IgD-negative memory B cell (primary cell): ENCODE results near the gene ZNHIT2. TPM values are rescaled to one million over a fixed set of nuclear protein-coding genes. Genes with fewer than 3 reads are reported as not detected.
A peak's percentile ranks its signal among the peaks of the same experiment; 100 is the strongest.

Experiments
- H3K27ac Mint-ChIP-seq, 3 donors: one replicate each; pipeline ENCODE4 v1.8.0; 2020 to 2022; ENCODE audit warnings: mild to moderate bottlenecking in 3 of 3, mixed read lengths in 3 of 3, moderate library complexity in 1 of 3
- H3K27me3 Mint-ChIP-seq: one replicate; pipeline ENCODE4 v1.8.0; 2021; ENCODE audit warnings: mixed read lengths
- H3K36me3 Mint-ChIP-seq: one replicate; pipeline ENCODE4 v1.8.0; 2020; ENCODE audit warnings: mild to moderate bottlenecking, mixed read lengths
- H3K4me1 Mint-ChIP-seq, 3 donors: one replicate each; pipeline ENCODE4 v1.8.0; 2020 to 2022; ENCODE audit warnings: mixed read lengths in 3 of 3, mild to moderate bottlenecking in 1 of 3
- H3K4me3 Mint-ChIP-seq, 4 donors: one replicate each; pipeline ENCODE4 v1.8.0; 2020 to 2022; ENCODE audit warnings: mild to moderate bottlenecking in 4 of 4, mixed read lengths in 4 of 4, moderate library complexity in 3 of 4
- H3K9me3 Mint-ChIP-seq, 3 donors: one replicate each; pipeline ENCODE4 v1.8.0; 2020 to 2021; ENCODE audit warnings: mixed read lengths in 3 of 3, mild to moderate bottlenecking in 1 of 3
- polyA plus RNA-seq: library from polyadenylated mRNA; unstranded; fragments of 300-500 nt; fragmentation: Illumina TruSeq; gene quantifications from one replicate; pipeline ENCODE4 v1.2.3, GENCODE V29; 2021

The ZNHIT2 gene
- polyA plus RNA-seq, 1 donor from 2014 or later: 20.2 TPM

DNA sequence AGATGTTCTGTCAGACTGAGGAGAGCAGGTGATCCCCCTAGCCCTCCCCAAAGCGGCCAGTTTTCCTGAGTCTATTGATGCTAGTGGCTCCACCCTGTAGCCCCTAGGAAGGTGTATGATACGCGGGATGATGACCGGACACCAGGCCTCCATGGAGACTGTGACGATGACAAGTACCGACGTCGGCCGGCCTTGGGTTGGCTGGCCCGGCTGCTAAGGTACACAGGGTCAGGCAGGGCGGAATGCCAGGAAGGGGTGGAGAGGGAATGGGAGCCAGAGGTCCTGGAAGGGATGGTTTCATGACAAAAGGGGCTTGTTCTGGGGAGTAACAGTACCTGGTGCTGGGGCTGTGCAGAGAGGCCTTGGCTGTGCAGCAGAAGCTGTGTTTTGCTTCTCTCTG, 30.3 kb downstream of the ZNHIT2 start:
- Mint-ChIP-seq H3K4me1 (peaks cover 9 to 17% (median 11%) of the 10 kb centered on the region in 3 donors), H3K4me3 (no peak overlapping the region), H3K27me3 (peaks cover 1% of the 10 kb centered on the region), H3K9me3 (no peaks in the 10 kb centered on the region), H3K36me3 (peaks cover 4% of the 10 kb centered on the region), H3K27ac (peak overlapping the region in 1 of 3 donors; percentile 7)

DNA sequence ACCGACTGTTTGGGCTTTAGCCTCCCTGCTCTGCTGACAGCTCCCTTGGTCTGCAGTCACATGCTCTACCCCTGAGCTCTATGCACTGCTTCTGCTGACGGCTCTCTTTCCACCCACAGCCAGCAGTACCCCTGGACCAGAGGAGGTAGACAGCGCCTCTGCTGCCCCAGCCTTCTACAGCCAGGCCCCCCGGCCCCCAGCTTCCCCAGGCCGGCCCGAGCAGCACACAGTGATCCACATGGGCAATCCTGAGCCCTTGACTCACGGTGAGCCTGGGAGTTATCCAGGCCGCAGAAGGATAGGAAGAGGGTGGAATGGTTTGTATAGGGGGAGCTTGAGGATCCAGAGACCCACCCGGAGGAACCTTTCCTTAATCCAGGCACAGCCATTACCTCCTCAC, 30.7 kb downstream of the ZNHIT2 start:
- H3K36me3 Mint-ChIP-seq: peaks cover 4% of the 10 kb centered on the region
- H3K27ac Mint-ChIP-seq: peak overlapping the region in 1 of 3 donors; percentile 95
- H3K4me1 Mint-ChIP-seq: peaks cover 9 to 17% (median 11%) of the 10 kb centered on the region in 3 donors
- H3K9me3 Mint-ChIP-seq: no peaks in the 10 kb centered on the region
- peaks cover 1% of the 10 kb centered on the region for H3K27me3 Mint-ChIP-seq
- peak overlapping the region in 1 of 4 donors; percentile 38 for H3K4me3 Mint-ChIP-seq

- Mint-ChIP-seq H3K9me3 (no peaks in the 10 kb centered on the region), H3K27ac (peak overlapping the region in 2 of 3 donors; percentile 64 to 95), H3K27me3 (peaks cover 1% of the 10 kb centered on the region), H3K36me3 (peaks cover 4% of the 10 kb centered on the region), H3K4me3 (peak overlapping the region; percentile 11 to 99 (median 62)), H3K4me1 (peaks cover 9 to 19% (median 11%) of the 10 kb centered on the region in 3 donors)
Measured at GRCh38 chr11:65085446-65085845, 32.1 kb downstream of the ZNHIT2 start.

GRCh38 chr11:65084598-65085375, 32.7 kb downstream of the ZNHIT2 start:
- Mint-ChIP-seq H3K27ac (peak overlapping the region; percentile 95 to 98 (median 97)), H3K9me3 (no peaks in the 10 kb centered on the region), H3K27me3 (peaks cover 1% of the 10 kb centered on the region), H3K4me3 (peak overlapping the region; percentile 86 to 99 (median 94)), H3K4me1 (peaks cover 9 to 19% (median 11%) of the 10 kb centered on the region in 3 donors), H3K36me3 (peaks cover 2% of the 10 kb centered on the region)

DNA sequence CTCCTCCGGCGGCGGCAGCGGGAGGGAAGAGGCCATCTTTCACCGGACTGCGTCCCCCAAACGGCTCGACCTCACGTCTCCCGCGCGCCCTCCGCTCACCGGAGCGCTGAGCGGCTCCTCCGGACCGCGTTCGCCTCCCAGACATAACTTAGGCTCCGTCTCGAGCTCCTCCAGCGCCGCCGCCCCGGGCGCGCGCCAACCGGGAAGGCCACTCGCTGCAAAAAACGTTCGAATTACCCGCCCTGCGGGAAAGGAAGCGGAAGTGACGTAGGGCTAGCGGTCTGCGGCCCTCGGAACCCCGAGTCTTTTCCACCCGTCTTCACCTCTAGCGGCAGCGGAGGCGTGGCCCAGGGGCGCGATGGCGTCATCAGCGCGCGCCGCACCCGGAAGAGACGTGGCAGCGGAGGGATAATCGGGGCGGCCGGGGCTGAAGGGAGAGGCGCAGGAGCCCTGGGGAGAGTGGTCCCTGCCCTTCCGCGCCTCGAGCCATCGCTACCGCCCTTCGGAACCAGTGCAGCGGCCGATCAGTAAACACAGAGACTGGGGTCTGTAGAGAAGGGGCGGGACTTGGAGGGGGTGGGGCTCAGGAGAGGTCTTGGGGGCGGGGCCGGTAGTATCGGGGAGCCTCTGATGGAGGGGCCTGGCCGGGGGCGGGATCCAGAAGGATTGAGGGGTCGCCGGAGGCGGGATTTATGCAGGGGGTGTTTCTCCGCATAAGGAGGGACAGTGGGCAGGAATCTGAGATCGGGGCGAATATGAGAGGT, 33.5 kb downstream of the ZNHIT2 start, which contains the start of the genes CDCA5 and ZFPL1:
CDCA5 (minus strand) TSS at position 207 of the 764 bp plus-strand sequence; CDS start at position 145, 62 bp downstream.
ZFPL1 (plus strand) TSS at position 389 of the 764 bp plus-strand sequence. CDS start 477 bp downstream, outside the sequence.
- H3K36me3 Mint-ChIP-seq: no peaks in the 10 kb centered on the region
- peak within 1 kb of the TSS; percentile 95 to 98 (median 97) for H3K27ac Mint-ChIP-seq
- H3K27me3 Mint-ChIP-seq: peaks cover 1% of the 10 kb centered on the region
- no peaks in the 10 kb centered on the region for H3K9me3 Mint-ChIP-seq
- H3K4me1 Mint-ChIP-seq: peaks cover 9 to 19% (median 11%) of the 10 kb centered on the region in 3 donors
- H3K4me3 Mint-ChIP-seq: peak within 1 kb of the TSS; percentile 86 to 99 (median 94)

GRCh38 chr11:65083134-65083833, 34.2 kb downstream of the ZNHIT2 start:
- H3K9me3 Mint-ChIP-seq: no peaks in the 10 kb centered on the region
- H3K36me3 Mint-ChIP-seq: no peaks in the 10 kb centered on the region
- H3K27me3 Mint-ChIP-seq: peaks cover 1% of the 10 kb centered on the region
- peaks cover 14 to 23% (median 16%) of the 10 kb centered on the region in 3 donors for H3K4me1 Mint-ChIP-seq
- peak overlapping the region; percentile 86 to 99 (median 94) for H3K4me3 Mint-ChIP-seq
- H3K27ac Mint-ChIP-seq: peak overlapping the region; percentile 95 to 98 (median 97)

DNA sequence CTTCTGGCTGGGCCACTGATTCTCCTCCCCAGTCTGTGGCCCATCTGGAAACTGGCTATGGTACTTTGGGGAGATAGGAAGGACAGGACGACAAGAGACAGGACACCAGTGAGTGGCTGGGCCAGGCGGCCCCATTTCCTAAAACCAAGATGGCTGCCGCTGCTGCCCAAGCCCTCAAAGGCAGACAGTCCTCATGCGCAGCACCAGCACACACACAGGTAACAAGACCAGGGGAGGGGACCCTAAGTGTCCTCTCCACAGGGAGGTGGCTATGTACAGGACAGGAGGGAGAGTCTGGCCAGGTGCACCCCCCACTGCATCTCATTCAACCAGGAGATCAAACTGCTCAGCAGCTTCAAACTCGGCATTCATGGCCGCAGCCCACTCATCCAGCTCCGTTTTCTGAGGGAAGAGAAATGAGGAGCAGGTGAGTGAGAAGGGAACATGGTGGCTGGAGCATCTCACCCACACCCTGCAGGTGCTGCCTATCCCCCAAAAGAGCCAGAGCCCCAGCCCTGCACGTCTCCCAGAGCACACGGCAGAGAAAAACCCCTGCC, 38.6 kb downstream of the ZNHIT2 start:
- H3K4me3 Mint-ChIP-seq: peak overlapping the region in 1 of 4 donors; percentile 81
- no peaks in the 10 kb centered on the region for H3K27me3 Mint-ChIP-seq
- peaks cover 11 to 16% (median 16%) of the 10 kb centered on the region in 3 donors for H3K4me1 Mint-ChIP-seq
- H3K36me3 Mint-ChIP-seq: no peaks in the 10 kb centered on the region
- peak overlapping the region in 1 of 3 donors; percentile 96 for H3K27ac Mint-ChIP-seq
- H3K9me3 Mint-ChIP-seq: no peaks in the 10 kb centered on the region

- H3K4me1 Mint-ChIP-seq: peaks cover 9 to 14% (median 13%) of the 10 kb centered on the region in 3 donors
- H3K36me3 Mint-ChIP-seq: no peaks in the 10 kb centered on the region
- H3K4me3 Mint-ChIP-seq: peak overlapping the region in 2 of 4 donors; percentile 30 to 90
- H3K27ac Mint-ChIP-seq: peak overlapping the region in 2 of 3 donors; percentile 85 to 96
- no peaks in the 10 kb centered on the region for H3K9me3 Mint-ChIP-seq
- no peaks in the 10 kb centered on the region for H3K27me3 Mint-ChIP-seq
Measured at GRCh38 chr11:65078151-65078550, 39.4 kb downstream of the ZNHIT2 start.

GRCh38 chr11:65077451-65077850, 40.0 kb downstream of the ZNHIT2 start:
- H3K27me3 Mint-ChIP-seq: no peaks in the 10 kb centered on the region
- no peaks in the 10 kb centered on the region for H3K9me3 Mint-ChIP-seq
- H3K27ac Mint-ChIP-seq: no peak overlapping the region
- peaks cover 9 to 12% (median 10%) of the 10 kb centered on the region in 3 donors for H3K4me1 Mint-ChIP-seq
- H3K4me3 Mint-ChIP-seq: no peak overlapping the region
- H3K36me3 Mint-ChIP-seq: no peaks in the 10 kb centered on the region

- Mint-ChIP-seq H3K27ac (no peak overlapping the region), H3K36me3 (no peaks in the 10 kb centered on the region), H3K9me3 (no peaks in the 10 kb centered on the region)
Measured at GRCh38 chr11:65072631-65072966, 44.9 kb downstream of the ZNHIT2 start.

DNA sequence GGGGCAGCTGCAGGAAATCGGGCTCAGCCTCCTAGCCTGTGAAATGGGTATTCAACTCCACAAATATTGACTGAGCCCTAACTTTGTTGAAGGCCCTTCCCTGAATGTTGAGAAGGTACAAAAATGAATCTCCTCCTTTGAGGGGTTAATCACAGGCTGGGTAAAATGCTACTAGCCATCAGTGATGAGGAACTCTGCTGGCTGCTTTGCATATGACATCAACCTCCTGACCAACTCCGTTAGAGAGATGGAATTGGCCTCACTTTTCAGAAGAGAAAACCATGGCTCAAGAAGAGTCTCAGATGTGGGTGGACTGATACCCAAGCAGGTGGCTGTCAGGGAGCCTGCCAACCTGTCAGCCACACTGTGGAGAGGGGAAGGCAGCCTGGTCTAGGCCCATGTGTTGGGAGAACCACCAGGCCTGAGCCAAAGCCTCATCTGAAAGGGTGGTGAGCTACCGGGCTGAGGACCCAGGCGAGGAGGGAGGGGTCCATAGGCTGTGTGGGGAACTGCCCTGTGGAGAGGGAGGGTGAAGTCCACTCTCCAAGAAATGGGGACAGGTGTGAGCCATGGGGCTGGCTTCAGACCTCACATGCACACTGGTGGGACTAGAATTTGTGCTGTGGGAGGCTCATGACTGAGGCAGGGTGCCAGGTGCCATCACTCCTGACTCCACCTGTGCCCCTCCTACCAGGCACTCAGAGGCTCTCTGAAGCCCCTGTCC, 45.4 kb downstream of the ZNHIT2 start:
- Mint-ChIP-seq H3K36me3 (no peaks in the 10 kb centered on the region), H3K27me3 (no peaks in the 10 kb centered on the region), H3K4me1 (peaks cover 5 to 9% (median 6%) of the 10 kb centered on the region in 3 donors), H3K9me3 (no peaks in the 10 kb centered on the region), H3K27ac (peak overlapping the region in 2 of 3 donors; percentile 31 to 55), H3K4me3 (peak overlapping the region in 1 of 4 donors; percentile 12)

More at GRCh38 chr11:65072631-65072966, 44.9 kb downstream of the ZNHIT2 start:
- Mint-ChIP-seq H3K4me3 (no peak overlapping the region), H3K27me3 (no peaks in the 10 kb centered on the region), H3K4me1 (peaks cover 5 to 9% (median 6%) of the 10 kb centered on the region in 3 donors)

DNA sequence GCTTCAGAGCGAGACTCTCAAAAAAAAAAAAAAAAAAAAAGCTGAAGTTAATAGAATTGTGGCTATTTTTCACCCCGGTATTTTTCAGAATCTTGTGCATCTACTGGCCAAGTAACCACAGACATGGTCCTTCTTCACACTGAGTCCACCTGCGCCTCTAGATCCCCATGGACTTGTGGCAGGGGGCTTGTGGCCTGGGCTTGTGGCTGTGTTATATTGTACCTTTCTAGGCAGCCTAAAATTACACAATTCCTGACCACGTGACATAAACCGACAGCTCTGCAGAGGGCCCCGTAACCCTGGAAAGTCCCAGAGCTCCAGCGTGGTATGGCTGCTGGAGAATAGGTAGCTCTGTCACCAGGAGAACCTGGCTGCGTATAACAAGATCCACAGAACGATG, 48.3 kb downstream of the ZNHIT2 start:
- Mint-ChIP-seq H3K4me1 (peaks cover 5 to 9% (median 6%) of the 10 kb centered on the region in 3 donors), H3K27me3 (no peaks in the 10 kb centered on the region), H3K4me3 (no peak overlapping the region), H3K36me3 (no peaks in the 10 kb centered on the region), H3K27ac (no peak overlapping the region), H3K9me3 (no peaks in the 10 kb centered on the region)

DNA sequence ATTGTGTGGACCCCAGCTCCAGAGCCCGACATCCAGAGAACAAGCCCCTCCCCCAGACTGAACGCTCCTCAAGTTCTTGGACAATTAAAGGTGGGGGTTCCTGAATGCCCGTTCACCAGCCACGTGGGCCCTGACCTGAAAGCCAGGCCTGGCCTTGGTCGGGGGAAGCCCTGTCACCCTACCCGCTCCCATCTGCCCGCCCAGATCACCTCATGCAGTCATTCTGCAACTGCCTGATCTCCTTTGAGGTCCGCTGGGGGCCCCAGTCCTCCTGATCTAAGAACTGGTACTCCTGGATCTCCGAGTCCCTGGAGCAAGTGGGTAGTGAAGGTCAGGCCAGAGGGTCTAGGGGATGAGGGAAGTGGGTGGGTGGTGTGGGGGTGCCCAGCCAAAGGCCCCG, 50.1 kb downstream of the ZNHIT2 start:
- H3K27me3 Mint-ChIP-seq: no peaks in the 10 kb centered on the region
- H3K36me3 Mint-ChIP-seq: no peaks in the 10 kb centered on the region
- no peaks in the 10 kb centered on the region for H3K9me3 Mint-ChIP-seq
- no peak overlapping the region for H3K4me3 Mint-ChIP-seq
- H3K27ac Mint-ChIP-seq: no peak overlapping the region
- H3K4me1 Mint-ChIP-seq: peaks cover 4 to 9% (median 5%) of the 10 kb centered on the region in 3 donors
